Measurements from ENCODE around the gene HSPG2. TPM values are rescaled to one million over a fixed set of nuclear protein-coding genes. Genes with fewer than 3 reads are reported as not detected.

Gene HSPG2
- total RNA-seq, 1 donor from 2014 or later, result 221 TPM

DNA sequence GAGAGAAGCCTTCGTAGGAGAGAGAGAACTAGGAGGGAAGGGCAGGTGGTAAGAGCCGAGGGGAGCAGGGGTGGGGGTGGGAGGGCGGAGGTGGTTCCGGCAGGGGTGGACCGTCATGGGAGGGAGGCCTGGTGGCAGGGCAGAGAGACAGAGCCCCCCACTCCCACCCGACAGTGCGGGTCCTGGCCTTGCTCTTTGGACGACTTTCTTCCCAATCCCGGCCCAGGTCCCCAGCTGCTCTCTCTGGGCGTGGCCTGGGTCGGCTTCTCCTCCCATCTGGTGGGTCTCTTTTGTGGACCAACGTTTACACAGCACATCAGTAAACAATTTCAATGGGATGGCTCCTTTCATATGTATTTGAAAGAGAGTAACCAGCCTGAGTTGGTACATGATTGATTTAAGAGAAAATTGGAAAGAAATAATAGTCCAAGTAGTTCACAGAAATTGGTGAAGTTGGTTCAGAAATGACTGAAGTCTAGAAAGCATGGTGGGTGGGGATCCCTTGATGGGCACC, 68.1 kb downstream of the HSPG2 start:
- Mint-ChIP-seq H3K36me3 (peaks cover 25% of the 10 kb centered on the region), H3K4me1 (peaks cover 4% of the 10 kb centered on the region), H3K27me3 (ENCODE audit: low read depth) (no peaks in the 10 kb centered on the region), H3K27ac (no peak overlapping the region), H3K9me3 (no peaks in the 10 kb centered on the region), H3K4me3 (no peak overlapping the region)
- TF ChIP-seq CTCF (IDR thresholded peaks at IDR 0.05; ENCODE audit: unreplicated experiment), result no peak
- no peak for DNase-seq (ENCODE audit: low spot score in 2 of 2, unreplicated experiment in 2 of 2)

DNA sequence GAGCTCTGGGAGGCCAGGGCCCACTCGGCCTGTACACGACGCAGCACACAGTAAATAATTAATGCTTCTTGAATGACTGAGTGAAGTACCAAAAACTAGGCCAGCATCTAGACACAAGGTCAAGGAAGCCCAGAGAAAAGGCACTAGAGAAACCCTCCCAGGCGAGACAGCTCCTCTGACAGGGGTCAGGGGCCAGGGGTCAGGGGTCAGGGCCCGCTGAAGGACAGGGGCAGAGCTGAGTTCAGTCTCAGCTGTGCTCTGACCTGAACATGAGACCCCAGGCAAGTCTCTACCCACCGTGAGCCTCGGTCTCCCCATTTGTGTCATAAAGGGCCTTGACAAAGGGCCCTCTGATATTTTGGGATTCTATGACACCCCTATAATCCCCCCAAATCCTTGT, 68.6 kb downstream of the HSPG2 start:
- Mint-ChIP-seq H3K4me3 (no peak overlapping the region), H3K9me3 (no peaks in the 10 kb centered on the region), H3K27me3 (ENCODE audit: low read depth) (no peaks in the 10 kb centered on the region), H3K36me3 (peaks cover 26% of the 10 kb centered on the region), H3K4me1 (peaks cover 4% of the 10 kb centered on the region), H3K27ac (no peak overlapping the region)
- DNase-seq (ENCODE audit: low spot score in 2 of 2, unreplicated experiment in 2 of 2), result no peak
- no peak for TF ChIP-seq CTCF (IDR thresholded peaks at IDR 0.05; ENCODE audit: unreplicated experiment)

DNA sequence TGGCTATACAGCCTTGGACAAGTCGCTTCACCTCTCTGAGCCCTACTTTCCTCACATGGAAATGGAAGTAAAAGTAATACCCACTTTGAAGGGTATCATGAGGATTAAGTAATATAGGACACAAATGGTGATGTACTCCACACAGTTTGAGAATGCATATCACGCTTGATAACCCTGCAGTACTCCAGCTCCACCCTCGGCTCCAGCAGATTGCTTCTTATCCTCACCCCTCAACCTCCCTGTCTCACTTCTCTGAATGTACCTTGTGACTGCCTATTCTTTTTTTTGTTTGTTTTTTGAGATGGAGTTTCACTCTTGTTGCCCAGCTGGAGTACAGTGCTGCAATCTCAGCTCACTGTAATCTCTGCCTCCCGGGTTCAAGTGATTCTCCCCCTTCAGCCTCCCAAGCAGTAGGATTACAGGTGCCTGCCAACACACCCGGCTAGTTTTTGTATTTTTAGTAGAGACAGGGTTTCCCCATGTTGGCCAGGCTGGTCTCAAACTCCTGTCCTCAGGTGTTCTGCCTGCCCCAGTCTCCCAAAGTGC, 69.6 kb downstream of the HSPG2 start:
- Mint-ChIP-seq H3K4me3 (no peak overlapping the region), H3K27ac (no peak overlapping the region), H3K27me3 (ENCODE audit: low read depth) (no peaks in the 10 kb centered on the region), H3K4me1 (peaks cover 4% of the 10 kb centered on the region), H3K9me3 (no peaks in the 10 kb centered on the region), H3K36me3 (peaks cover 21% of the 10 kb centered on the region)
- no peak for TF ChIP-seq CTCF (IDR thresholded peaks at IDR 0.05; ENCODE audit: unreplicated experiment)
- DNase-seq (ENCODE audit: low spot score in 2 of 2, unreplicated experiment in 2 of 2), result no peak

DNA sequence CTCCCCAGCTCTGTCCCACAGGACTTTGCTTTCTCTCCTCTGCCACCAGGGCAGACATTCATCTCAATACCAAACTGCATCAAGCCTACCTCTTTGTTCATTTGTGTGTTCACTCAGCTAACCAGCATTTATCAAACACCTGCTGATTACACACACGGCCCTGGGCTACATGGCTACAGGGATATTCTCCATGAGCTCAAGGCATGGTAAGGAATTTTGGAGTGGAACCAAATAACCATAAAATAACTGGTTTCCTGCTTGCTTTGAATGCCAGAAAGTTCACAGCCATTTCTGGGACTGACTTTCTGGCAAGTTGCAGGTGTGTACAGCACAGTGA, 70.4 kb downstream of the HSPG2 start:
- peaks cover 4% of the 10 kb centered on the region for H3K4me1 Mint-ChIP-seq
- H3K27me3 Mint-ChIP-seq (ENCODE audit: low read depth), result no peaks in the 10 kb centered on the region
- no peaks in the 10 kb centered on the region for H3K9me3 Mint-ChIP-seq
- H3K27ac Mint-ChIP-seq, result no peak overlapping the region
- DNase-seq (ENCODE audit: low spot score in 2 of 2, unreplicated experiment in 2 of 2), result no peak
- no peak overlapping the region for H3K4me3 Mint-ChIP-seq
- H3K36me3 Mint-ChIP-seq, result peaks cover 20% of the 10 kb centered on the region
- TF ChIP-seq CTCF (IDR thresholded peaks at IDR 0.05; ENCODE audit: unreplicated experiment), result no peak

GRCh38 chr1:21865943-21866706, 71.0 kb downstream of the HSPG2 start:
- H3K9me3 Mint-ChIP-seq, result no peaks in the 10 kb centered on the region
- H3K27me3 Mint-ChIP-seq (ENCODE audit: low read depth), result no peaks in the 10 kb centered on the region
- H3K4me3 Mint-ChIP-seq, result no peak overlapping the region
- no peak for DNase-seq (ENCODE audit: low spot score in 2 of 2, unreplicated experiment in 2 of 2)
- H3K27ac Mint-ChIP-seq, result no peak overlapping the region
- peaks cover 4% of the 10 kb centered on the region for H3K4me1 Mint-ChIP-seq
- TF ChIP-seq CTCF (IDR thresholded peaks at IDR 0.05; ENCODE audit: unreplicated experiment), result no peak
- H3K36me3 Mint-ChIP-seq, result peaks cover 24% of the 10 kb centered on the region

Data from mesothelial cell of epicardium (in vitro differentiated cells).